NCI-H2107 treated with DMSO at 0.1 percent for 48 hours (cell line): ENCODE data around the gene COMT.
"Not testable (repeated sequence)": the region's sequence is repeated elsewhere in the genome, so short reads cannot be mapped to it uniquely, and the experiment has no call there.

Experiments used
- DNase-seq: peaks from one replicate; lab custom pipeline; 2025; ENCODE audit not compliant: unreplicated experiment; lab: John Stamatoyannopoulos, UW

Gene COMT

DNA sequence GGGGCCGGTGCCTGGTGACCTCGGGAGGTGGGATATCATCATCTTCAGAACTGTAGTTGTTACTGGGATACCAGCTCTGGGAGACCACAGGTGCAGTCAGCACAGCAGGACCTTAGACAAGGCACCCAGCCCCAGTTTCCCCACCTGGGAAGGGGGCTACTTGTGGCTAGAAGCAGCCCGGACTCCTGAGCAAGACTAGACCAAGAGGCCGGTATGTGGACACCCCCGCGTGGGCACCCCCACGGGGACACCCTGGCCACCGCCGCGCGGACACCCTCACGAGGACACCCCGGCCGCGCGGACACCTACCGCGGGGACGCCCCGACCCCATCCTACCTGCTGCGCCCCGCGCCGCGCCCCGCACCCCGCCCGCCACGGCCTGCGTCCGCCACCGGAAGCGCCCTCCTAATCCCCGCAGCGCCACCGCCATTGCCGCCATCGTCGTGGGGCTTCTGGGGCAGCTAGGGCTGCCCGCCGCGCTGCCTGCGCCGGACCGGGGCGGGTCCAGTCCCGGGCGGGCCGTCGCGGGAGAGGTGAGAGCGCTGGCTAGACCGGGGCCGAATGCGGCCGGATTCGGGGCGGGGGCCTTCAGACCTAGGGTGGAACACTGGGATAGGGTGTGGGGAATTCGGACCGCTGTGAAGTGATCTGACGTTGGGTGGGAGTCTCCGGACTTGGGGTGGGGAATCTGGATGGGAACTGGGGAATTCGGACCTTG lies at the start of gene COMT, which contains the start of gene TXNRD2:
COMT (plus strand) TSS at position 408 of the 718 bp plus-strand sequence. CDS start 20,755 bp downstream, outside the sequence.
TXNRD2 (minus strand) TSS at position 454 of the 718 bp plus-strand sequence; CDS start at position 439, 15 bp downstream.
- DNase-seq, result no peak

DNA sequence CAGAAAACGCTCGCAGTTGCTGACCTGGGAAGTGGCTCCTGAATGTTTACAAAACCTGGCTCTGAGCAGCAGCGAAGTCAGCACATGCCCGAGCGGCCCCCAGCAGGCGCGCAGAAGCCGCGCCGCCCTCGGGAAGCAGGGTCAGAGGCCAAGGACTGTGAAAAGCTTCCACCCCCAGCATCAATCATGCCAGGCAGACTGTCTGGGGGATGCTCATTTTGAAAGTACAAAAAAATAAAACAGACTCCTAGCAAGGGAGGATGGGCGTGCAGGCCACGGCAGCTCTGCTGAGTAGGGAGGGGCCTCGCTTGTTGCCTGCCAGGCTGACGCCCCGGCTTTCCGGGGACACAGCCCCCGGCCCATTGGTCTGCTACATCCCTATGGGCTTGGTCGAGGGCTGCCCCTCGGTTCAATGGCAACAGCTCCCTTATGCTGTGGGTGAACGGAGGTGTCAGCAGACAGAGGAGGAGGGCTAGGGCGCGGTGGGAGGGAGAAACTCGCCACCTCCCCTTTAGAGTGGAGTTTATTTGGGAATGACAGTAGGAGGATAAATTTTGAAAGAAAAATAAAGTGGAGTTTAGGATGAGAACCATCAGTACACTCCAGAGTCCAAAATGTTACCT lies 49.2 kb upstream of the COMT start:
- no peak for DNase-seq

- DNase-seq, result no peak
Observed at GRCh38 chr22:19892925-19893324, 48.6 kb upstream of the COMT start.

DNA sequence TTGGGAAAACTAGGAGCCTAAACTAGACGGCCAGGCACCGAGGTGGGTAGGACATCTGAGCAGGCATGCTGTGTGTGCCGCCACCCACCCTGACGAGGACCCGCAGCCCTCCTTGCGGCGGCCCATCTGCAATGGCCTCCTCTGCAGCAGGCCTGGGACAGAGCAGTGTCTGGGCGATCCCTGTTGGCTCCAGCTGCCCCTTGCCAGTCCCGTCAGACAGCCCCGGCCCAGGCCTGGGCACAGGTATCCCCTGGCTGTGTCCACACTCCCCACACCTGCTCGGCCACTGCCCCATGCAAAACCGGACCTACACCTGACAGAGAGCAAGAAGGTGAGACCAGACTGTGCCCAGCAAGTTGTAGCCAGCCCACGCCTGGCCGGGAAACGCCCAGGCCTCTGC lies 48.2 kb upstream of the COMT start:
- DNase-seq, result no peak

DNA sequence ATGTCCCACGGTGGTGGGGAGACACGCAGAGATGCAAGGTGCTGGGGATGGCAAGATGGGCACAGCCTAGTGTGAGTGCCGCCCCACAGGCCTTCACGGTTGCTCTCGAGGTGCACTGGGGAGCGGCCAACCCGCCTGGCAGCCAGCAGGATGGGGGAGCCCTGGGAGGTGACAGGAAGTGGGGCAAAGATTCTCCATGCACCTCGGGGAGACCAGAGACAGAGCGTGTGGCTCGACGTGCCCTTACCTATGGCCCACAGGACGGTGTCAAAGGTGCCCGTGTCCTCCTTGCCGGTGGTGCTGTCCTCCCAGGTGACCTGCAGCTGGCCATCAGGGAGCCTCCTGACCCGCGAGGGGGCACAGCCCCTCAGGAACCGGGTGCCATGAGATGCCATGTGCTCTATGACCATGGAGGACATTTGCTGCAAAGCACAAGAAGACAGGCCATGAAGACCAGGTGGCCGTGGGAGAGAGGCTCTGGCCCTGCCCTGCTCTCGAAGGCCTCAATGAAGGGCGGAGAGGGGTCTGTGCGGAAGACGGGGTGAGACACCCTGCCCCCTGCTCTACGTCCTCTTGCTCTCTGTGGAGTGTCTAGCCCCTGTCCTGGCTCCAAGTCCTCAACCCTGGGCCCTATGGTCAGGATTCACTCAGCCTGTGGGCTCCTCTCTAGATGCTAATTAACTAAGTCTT lies 46.3 kb upstream of the COMT start:
- DNase-seq, result no peak

DNA sequence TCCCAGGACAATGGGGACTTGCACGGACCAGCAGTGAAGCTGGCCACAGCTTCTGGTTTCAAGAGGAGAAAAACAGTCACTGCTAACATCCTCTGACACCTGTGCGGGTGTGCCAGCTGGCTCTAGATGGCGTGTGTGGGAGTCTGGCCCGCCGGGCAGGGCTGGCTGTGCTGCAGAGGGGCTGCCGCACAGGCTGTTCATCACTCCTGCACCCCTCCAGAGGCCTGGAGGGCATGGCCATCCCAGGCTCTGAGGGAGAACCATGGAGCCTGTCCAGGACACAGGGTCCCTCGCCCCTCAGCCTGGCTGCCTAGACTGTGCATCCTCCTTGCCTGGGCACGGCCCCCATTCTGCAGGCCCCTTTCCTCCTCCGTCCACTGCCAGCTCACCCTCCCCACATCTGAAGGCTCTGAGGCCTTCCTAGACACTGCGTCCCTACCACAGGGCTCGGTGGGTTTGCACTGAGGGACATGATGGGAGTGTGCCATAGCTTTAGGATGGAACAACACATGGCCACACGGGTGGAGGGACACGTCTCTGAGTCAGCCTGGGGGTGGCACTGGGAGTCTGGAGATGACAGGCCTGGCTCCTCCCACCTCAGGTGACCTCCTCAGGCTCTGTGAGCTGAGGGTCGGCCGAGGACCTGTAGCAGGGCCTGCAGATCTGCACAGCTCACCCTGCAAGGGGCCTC lies 44.8 kb upstream of the COMT start:
- no peak for DNase-seq

DNA sequence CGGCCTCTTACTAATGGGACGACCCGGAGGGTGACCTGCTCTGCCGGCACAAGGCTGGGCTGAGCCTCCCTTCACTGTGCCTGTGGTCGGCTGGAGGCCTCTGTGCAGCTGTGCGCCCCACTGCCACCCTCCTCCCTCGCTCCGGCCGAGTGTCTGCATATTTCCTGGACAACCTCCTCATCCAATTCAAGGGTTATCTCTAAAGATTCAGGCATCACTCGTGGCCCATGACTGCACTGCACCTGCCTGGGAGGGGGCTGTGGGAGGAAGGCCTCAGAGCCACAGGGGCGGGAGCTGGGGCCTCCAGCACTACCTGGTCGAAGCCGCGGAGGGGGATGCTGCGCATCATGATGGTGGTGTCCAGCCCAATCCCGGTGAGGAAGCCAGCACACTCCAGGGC lies 43.8 kb upstream of the COMT start:
- no peak for DNase-seq

- no peak for DNase-seq
Observed at GRCh38 chr22:19898145-19898544, 43.4 kb upstream of the COMT start.

DNA sequence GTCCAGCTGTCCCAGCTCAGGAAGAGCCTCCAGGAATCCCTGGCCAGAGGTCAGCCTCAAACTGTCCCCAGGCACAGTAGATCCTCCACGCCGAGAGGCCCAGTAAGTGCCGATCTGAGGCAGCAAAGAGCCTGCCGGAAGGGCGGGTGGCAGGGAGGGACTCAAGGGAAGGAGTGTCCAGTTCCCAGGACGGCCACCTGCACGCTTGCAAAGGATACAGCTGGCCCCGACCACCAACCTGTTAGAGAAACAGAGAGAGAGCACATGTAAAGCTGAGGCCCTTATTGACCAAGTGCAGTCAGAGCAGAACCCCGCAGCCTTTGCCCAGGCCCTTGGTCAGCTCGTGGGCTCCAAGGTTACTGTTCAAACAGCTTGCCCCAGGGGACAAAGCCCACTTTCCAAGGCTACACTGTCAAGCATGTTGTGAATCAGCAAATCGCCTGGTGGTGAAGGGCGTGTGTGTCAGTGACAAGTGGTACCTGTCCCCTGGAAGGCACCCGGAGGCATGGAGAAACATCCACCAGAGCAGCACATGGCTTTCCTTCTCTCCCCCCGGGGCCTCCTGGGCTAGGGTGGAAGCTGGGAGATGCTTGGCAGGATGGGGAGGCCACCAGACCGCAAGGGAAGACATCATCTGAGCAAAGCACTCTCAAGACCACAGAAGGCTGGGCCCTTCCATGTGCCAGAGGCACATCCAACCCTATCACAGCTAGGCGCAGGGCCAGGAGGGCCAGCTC lies 42.6 kb upstream of the COMT start:
- DNase-seq, result no peak

GRCh38 chr22:19900707-19901436 lies 40.7 kb upstream of the COMT start:
- DNase-seq, result no peak

DNA sequence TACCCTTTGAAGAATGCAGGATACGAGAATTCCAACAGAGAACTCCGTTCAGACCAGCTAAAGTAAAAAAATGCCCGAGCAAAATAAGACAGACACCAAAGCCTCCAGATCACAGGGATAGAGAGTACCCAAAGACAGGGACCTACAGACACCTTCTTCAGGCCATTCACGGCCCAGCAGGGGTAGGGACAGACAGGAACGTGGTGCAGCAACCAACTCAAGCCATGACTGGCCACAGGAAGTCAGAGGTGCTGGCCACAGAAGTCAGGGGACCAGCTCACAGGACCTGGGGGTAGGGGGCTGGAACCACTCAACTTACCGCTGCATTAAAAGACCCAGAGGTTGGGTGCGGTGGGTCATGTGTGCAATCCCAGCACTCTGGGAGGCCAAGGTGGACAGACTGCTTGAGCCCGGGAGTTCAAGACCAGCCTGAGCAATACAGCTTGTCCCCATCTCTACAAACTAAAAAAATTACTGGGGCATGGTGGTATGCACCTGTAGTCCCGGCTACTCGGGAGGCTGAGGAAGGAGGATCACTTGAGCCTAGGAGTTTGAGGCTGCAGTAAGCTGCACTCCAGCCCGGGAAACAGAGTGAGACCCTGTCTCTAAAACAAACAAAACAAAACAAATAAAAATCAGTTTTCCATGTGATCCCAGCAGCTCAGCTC lies 39.9 kb upstream of the COMT start:
- DNase-seq, result no peak

DNA sequence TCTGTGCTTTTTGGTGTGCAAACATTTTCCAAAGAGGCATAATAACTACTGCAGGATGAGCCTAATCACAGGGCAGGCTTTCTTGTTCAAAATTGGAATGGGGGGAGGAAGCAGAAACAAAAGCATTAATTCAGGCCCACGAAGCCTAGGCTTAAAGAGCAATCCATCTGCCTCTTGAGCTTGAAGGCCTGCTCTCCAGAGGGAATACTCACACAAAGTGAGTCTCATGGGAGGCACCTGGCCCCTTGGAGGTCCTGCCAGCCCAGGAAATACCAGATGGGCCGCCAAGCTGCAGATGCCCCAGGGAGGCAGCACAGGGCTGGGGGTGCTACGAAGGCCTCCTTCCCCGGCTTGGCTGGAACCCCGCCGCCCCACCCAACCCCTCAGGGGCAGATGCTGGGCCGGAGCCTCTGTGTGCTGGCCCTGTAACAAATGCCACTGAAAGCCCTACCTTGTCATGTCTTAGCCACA lies 39.3 kb upstream of the COMT start:
- DNase-seq, result peak; percentile 66

DNA sequence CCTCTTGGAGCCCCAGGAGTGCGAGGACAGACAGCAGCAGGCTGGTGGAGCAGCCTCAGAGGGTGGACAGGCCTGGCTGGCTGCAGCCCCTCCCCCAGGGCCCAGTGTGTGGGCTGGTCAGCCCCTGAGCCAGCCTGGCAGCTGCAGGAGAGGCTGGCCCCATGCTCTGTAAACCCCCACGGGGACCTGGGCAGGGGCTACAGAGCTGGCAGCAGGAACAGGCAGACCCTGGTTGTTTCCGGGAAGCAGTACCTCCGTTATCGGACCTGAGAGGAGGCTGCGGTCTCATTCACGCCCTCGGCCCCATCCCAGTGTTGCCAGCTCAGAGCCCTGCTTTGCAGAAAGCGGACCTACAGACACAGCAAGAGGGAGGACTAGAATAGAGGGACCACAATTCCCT lies 38.5 kb upstream of the COMT start:
- no peak for DNase-seq

GRCh38 chr22:19903513-19903912 lies 38.1 kb upstream of the COMT start:
- DNase-seq, result no peak

GRCh38 chr22:19904174-19904856 lies 37.3 kb upstream of the COMT start:
- DNase-seq, result no peak

- DNase-seq, result no peak
Observed at GRCh38 chr22:19904935-19905334, 36.6 kb upstream of the COMT start.

GRCh38 chr22:19905347-19906276 lies 36.0 kb upstream of the COMT start:
- no peak for DNase-seq

DNA sequence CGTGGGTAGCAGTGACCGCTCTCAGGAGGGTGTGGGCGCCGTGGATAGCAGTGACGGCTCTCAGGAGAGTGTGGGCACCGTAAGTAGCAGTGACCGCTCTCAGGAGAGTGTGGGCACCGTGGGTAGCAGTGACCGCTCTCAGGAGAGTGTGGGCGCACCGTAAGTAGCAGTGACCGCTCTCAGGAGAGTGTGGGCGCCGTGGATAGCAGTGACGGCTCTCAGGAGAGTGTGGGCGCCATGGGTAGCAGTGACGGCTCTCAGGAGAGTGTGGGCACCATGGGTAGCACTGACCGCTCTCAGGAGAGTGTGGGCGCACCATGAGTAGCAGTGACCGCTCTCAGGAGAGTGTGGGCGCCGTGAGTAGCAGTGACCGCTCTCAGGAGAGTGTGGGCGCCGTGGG lies 34.7 kb upstream of the COMT start:
- not testable (repeated sequence) for DNase-seq
